ENCODE measurements around the gene NEU1.
"Not testable (repeated sequence)": the region's sequence is repeated elsewhere in the genome, so short reads cannot be mapped to it uniquely, and the experiment has no call there.

The NEU1 gene

GRCh38 chr6:31838114-31838553 is 24.5 kb downstream of the NEU1 start:
- not testable (repeated sequence) for DNase-seq

- DNase-seq = peak in 1 of 4 experiments; percentile 19
Measured at GRCh38 chr6:31837369-31838113, 25.1 kb downstream of the NEU1 start.

GRCh38 chr6:31836474-31837368 is 25.9 kb downstream of the NEU1 start:
- DNase-seq = peak; percentile 40 to 69 (median 60)

- DNase-seq = peak in 1 of 4 experiments; percentile 18
Measured at GRCh38 chr6:31836047-31836473, 26.6 kb downstream of the NEU1 start.

GRCh38 chr6:31834367-31835250 is 28.0 kb downstream of the NEU1 start:
- peak; percentile 88 to 95 (median 92) for DNase-seq

- peak in 3 of 4 experiments; percentile 49 to 53 (median 52) for DNase-seq
Measured at GRCh38 chr6:31831350-31832215, 31.0 kb downstream of the NEU1 start.

- no peak for DNase-seq
Measured at GRCh38 chr6:31830886-31831335, 31.7 kb downstream of the NEU1 start.

GRCh38 chr6:31829633-31830283 is 32.9 kb downstream of the NEU1 start:
- DNase-seq = peak; percentile 18 to 73 (median 52)

GRCh38 chr6:31827286-31828079 is 35.1 kb downstream of the NEU1 start, which contains the start of gene HSPA1B:
Gene HSPA1B, plus strand, starts transcription at chr6:31827738. Its CDS starts 213 bp downstream, at chr6:31827951.
- peak; percentile 96 to 99 (median 98) for DNase-seq

- peak in 2 of 4 experiments; percentile 74 to 84 for DNase-seq
Measured at GRCh38 chr6:31826793-31827285, 35.8 kb downstream of the NEU1 start.

GRCh38 chr6:31825553-31825952 is 37.1 kb downstream of the NEU1 start:
- no peak for DNase-seq

- peak in 3 of 4 experiments; percentile 39 to 49 (median 40) for DNase-seq
Measured at GRCh38 chr6:31823592-31824196, 38.9 kb downstream of the NEU1 start.

GRCh38 chr6:31822036-31822821 is 40.4 kb downstream of the NEU1 start:
- DNase-seq = peak; percentile 83 to 92 (median 85)

GRCh38 chr6:31821301-31822035 is 41.2 kb downstream of the NEU1 start:
- DNase-seq = peak; percentile 69 to 88 (median 78)

- not testable (repeated sequence) for DNase-seq
Measured at GRCh38 chr6:31820399-31820798, 42.2 kb downstream of the NEU1 start.

- no peak for DNase-seq
Measured at GRCh38 chr6:31819871-31820299, 42.7 kb downstream of the NEU1 start.

GRCh38 chr6:31817929-31818511 is 44.6 kb downstream of the NEU1 start:
- not testable (repeated sequence) for DNase-seq
